GM21723 (cell line): Measurements from ENCODE around the gene NF2.
"Not testable (repeated sequence)": the region's sequence is repeated elsewhere in the genome, so short reads cannot be mapped to it uniquely, and the experiment has no call there.

Experiments
- ATAC-seq: cut with Tn5 transposase; IDR thresholded peaks from one replicate; pipeline ENCODE4 v1.9.1; 2021; ENCODE audit warnings: mild to moderate bottlenecking, moderate library complexity; ENCODE audit not compliant: unreplicated experiment

Gene NF2

GRCh38 chr22:29603358-29604075 is at the start of gene NF2:
Gene NF2 (plus strand): TSS chr22:29603633. CDS start chr22:29603999, 366 bp downstream.
- ATAC-seq, result peak; percentile 95

- ATAC-seq, result no peak
These were observed 48.3 kb upstream of the NF2 start for GRCh38 chr22:29555065-29555644.

- ATAC-seq, result no peak
These were observed 44.4 kb upstream of the NF2 start for GRCh38 chr22:29559030-29559429.

GRCh38 chr22:29559853-29560252 is 43.6 kb upstream of the NF2 start:
- ATAC-seq, result no peak

GRCh38 chr22:29563652-29564460 is 39.6 kb upstream of the NF2 start:
- no peak for ATAC-seq

- ATAC-seq, result not testable (repeated sequence)
These were observed 36.9 kb upstream of the NF2 start for GRCh38 chr22:29566513-29566912.

GRCh38 chr22:29567338-29567737 is 36.1 kb upstream of the NF2 start:
- ATAC-seq, result no peak

GRCh38 chr22:29569011-29569678 is 34.3 kb upstream of the NF2 start:
- no peak for ATAC-seq

GRCh38 chr22:29570456-29570855 is 33.0 kb upstream of the NF2 start:
- no peak for ATAC-seq

GRCh38 chr22:29570912-29571549 is 32.4 kb upstream of the NF2 start:
- ATAC-seq, result no peak

- ATAC-seq, result no peak
These were observed 28.5 kb upstream of the NF2 start for GRCh38 chr22:29574762-29575450.

- no peak for ATAC-seq
These were observed 24.8 kb upstream of the NF2 start for GRCh38 chr22:29578462-29579200.

- ATAC-seq, result no peak
These were observed 23.1 kb upstream of the NF2 start for GRCh38 chr22:29580200-29580810.

- ATAC-seq, result no peak
These were observed 21.6 kb upstream of the NF2 start for GRCh38 chr22:29581799-29582198.

- no peak for ATAC-seq
These were observed 18.5 kb upstream of the NF2 start for GRCh38 chr22:29584975-29585374.

GRCh38 chr22:29586193-29586705 is 17.2 kb upstream of the NF2 start:
- ATAC-seq, result not testable (repeated sequence)

- ATAC-seq, result no peak
These were observed 15.3 kb upstream of the NF2 start for GRCh38 chr22:29587938-29588699.

- ATAC-seq, result no peak
These were observed 9.5 kb upstream of the NF2 start for GRCh38 chr22:29593923-29594322.
